ENCODE measurements around the gene HPCA. TPM values are rescaled to one million over a fixed set of nuclear protein-coding genes. Genes with fewer than 3 reads are reported as not detected.

The HPCA gene
- not detected in 2 replicates for total RNA-seq (2016; rRNA removed; fragmentation: Illumina TruSeq; extraction: Trizol)
- total RNA-seq (2016; cell fraction: cytosol; rRNA removed; fragmentation: Illumina TruSeq; extraction: Trizol; ENCODE audit: low read depth), result not detected in 2 replicates
- total RNA-seq (2016; cell fraction: insoluble cytoplasmic fraction; rRNA removed; fragmentation: Illumina TruSeq; extraction: Trizol), result not detected in 2 replicates
- total RNA-seq (2016; cell fraction: membrane; rRNA removed; fragmentation: Illumina TruSeq; extraction: Trizol), result not detected in 2 replicates
- not detected in 2 replicates for total RNA-seq (2016; cell fraction: nucleus; rRNA removed; fragmentation: Illumina TruSeq; extraction: Trizol)
- not detected in 2 replicates for polyA plus RNA-seq (2011; rRNA removed)
- not detected in 2 replicates for polyA plus RNA-seq (2011; cell fraction: cytosol; rRNA removed)
- 0.38 TPM in 1 of 2 replicates, not detected in the other for polyA plus RNA-seq (2011; cell fraction: nucleus; rRNA removed)
- polyA plus RNA-seq (2012), result not detected in 2 replicates
- polyA plus RNA-seq (2016; cell fraction: cytosol; fragmentation: Illumina TruSeq; extraction: Trizol; ENCODE audit: low read depth), result not detected in 2 replicates
- polyA plus RNA-seq (2016; cell fraction: insoluble cytoplasmic fraction; fragmentation: Illumina TruSeq; extraction: Trizol; ENCODE audit: low read depth), result not detected in 2 replicates
- not detected in 2 replicates for polyA plus RNA-seq (2016; cell fraction: membrane; fragmentation: Illumina TruSeq; extraction: Trizol; ENCODE audit: low read depth)
- not detected in 2 replicates for polyA plus RNA-seq (2016; cell fraction: nucleus; fragmentation: Illumina TruSeq; extraction: Trizol; ENCODE audit: insufficient read depth, low read depth)
- polyA minus RNA-seq (2011; rRNA and poly(A)+ RNA removed; ENCODE audit: low replicate concordance), result 0.35 TPM in 1 of 2 replicates, not detected in the other
- not detected in 2 replicates for polyA minus RNA-seq (2011; cell fraction: cytosol; rRNA and poly(A)+ RNA removed)
- not detected in 2 replicates for polyA minus RNA-seq (2011; cell fraction: nucleus; rRNA and poly(A)+ RNA removed)
- not detected for Bru-seq, nascent RNA
- BruChase-seq, experiment 1, labeled RNA remaining after a 6-hour chase, result not detected
- BruChase-seq, experiment 2, labeled RNA remaining after a 2-hour chase, result percentile 9 among the genes with signal in this experiment
- long read RNA-seq, experiment 1, result 0 reads
- long read RNA-seq, experiment 2, result 0 reads

- DNase-seq (ENCODE audit: low spot score) (peak; percentile 39), ATAC-seq (peak; percentile 87), FAIRE-seq (no peak)
- no peaks in the 10 kb centered on the region for H3K9me3 ChIP-seq (ENCODE audit: low read length)
- H3K9ac ChIP-seq (ENCODE audit: insufficient read depth, low read depth, low read length), result no peak within 1 kb of the TSS
- ChIA-PET CTCF (ENCODE audit: low intra/inter-chr PET ratio, low total read pairs) (no interaction called here), POLR2A (no interaction called here)
- H3K4me3 ChIP-seq (replicated peaks in 1 of 3; ENCODE audit: insufficient read depth in 1 of 3, low read depth in 2 of 3, low read length in 3 of 3), result peak within 1 kb of the TSS in 1 of 3 experiments; percentile 40; a peak in 1 of 6 replicates
- in situ Hi-C loops (cut with HindIII; ENCODE audit: extremely low pct_ligation_motif_present, low pct_unique_long_range_greater_than_20kb), result no loop called here
- WGBS (ENCODE audit: low lambda C conversion rate), result 23% methylated on average over 8 of the region's 79 CpGs
- intact Hi-C loops (cut with micrococcal nuclease; ENCODE audit: unreplicated experiment), result no loop called here
- no TSS peak for BruUV-seq (replicated peaks)
- H2AFZ ChIP-seq (ENCODE audit: low read length), result no peak within 1 kb of the TSS
- H3K27ac ChIP-seq (ENCODE audit: extremely low read length, insufficient read depth, low read length), result no peak within 1 kb of the TSS
- peak within 1 kb of the TSS; percentile 32; the same call in 1 of the 2 replicates for H3K4me2 ChIP-seq (ENCODE audit: low read depth, low read length)
- H3K27me3 ChIP-seq (ENCODE audit: control insufficient read depth in 1 of 2, insufficient read depth in 2 of 2, low read length in 2 of 2), result peaks cover 8 to 59% of the 10 kb centered on the region in 2 experiments; a peak in 4 of 5 replicates
- H3K4me1 ChIP-seq (ENCODE audit: insufficient read depth, low read length), result peaks cover 7% of the 10 kb centered on the region
- H3K79me2 ChIP-seq (ENCODE audit: insufficient read depth, low read length), result no peaks in the 10 kb centered on the region
- no peaks in the 10 kb centered on the region for H3K36me3 ChIP-seq (replicated peaks in 1 of 2; ENCODE audit: control insufficient read depth in 1 of 2, insufficient read depth in 2 of 2, low read length in 2 of 2)
- 0 out of 2 replicates have a peak, but pooled peaks cover 4% of the 10 kb centered on the region for H4K20me1 ChIP-seq (ENCODE audit: insufficient read depth, low read length)
- TF ChIP-seq ZNF253 (CRISPR knock-in tag; IDR thresholded peaks at IDR 0.05; ENCODE audit: borderline replicate concordance), result peak; percentile 88; the same call in 1 of the 2 replicates
- TF ChIP-seq ZNF562 (CRISPR knock-in tag; IDR thresholded peaks at IDR 0.05; ENCODE audit: borderline replicate concordance), result peak; percentile 71; the same call in 1 of the 2 replicates
- TF ChIP-seq HINFP (CRISPR knock-in tag; IDR thresholded peaks at IDR 0.05; ENCODE audit: low read depth), result peak; percentile 87; the same call in 1 of the 2 replicates
- TF ChIP-seq ZNF564 (CRISPR knock-in tag; IDR thresholded peaks at IDR 0.05), result peak; percentile 95
- TF ChIP-seq ATM (IDR thresholded peaks at IDR 0.05; ENCODE audit: borderline replicate concordance), result no peak
- peak; percentile 95 for TF ChIP-seq ZBTB1 (CRISPR knock-in tag; IDR thresholded peaks at IDR 0.05; ENCODE audit: borderline replicate concordance)
- no peak for TF ChIP-seq ZMAT5 (CRISPR knock-in tag; IDR thresholded peaks at IDR 0.05; ENCODE audit: borderline replicate concordance, low read depth)
- no peak for TF ChIP-seq STAT6 (CRISPR knock-in tag; IDR thresholded peaks at IDR 0.05; ENCODE audit: borderline replicate concordance)
- TF ChIP-seq MYC (CRISPR knock-in tag; IDR thresholded peaks at IDR 0.05; ENCODE audit: borderline replicate concordance), result peak; percentile 79; the same call in 1 of the 2 replicates
- TF ChIP-seq ZNF563 (CRISPR knock-in tag; IDR thresholded peaks at IDR 0.05), result peak; percentile 99
- TF ChIP-seq ZNF543 (CRISPR knock-in tag; IDR thresholded peaks at IDR 0.05), result peak; percentile 96
- no peak for TF ChIP-seq SCMH1 (CRISPR knock-in tag; IDR thresholded peaks at IDR 0.05; ENCODE audit: borderline replicate concordance)
- no peak for TF ChIP-seq DNMT1 (CRISPR knock-in tag; IDR thresholded peaks at IDR 0.05)
- no peak for TF ChIP-seq ZNF549 (CRISPR knock-in tag; IDR thresholded peaks at IDR 0.05)
These were observed at the start of gene HPCA for GRCh38 chr1:32886004-32886827. TSS of gene HPCA (plus strand) at chr1:32886491. CDS start at chr1:32888899, 2,408 bp downstream.
